Measurements from ENCODE around the gene KCNJ5.

Gene KCNJ5

GRCh38 chr11:128939591-128939990 is 48.4 kb downstream of the KCNJ5 start:
- TF ChIP-seq, protein P1, sequence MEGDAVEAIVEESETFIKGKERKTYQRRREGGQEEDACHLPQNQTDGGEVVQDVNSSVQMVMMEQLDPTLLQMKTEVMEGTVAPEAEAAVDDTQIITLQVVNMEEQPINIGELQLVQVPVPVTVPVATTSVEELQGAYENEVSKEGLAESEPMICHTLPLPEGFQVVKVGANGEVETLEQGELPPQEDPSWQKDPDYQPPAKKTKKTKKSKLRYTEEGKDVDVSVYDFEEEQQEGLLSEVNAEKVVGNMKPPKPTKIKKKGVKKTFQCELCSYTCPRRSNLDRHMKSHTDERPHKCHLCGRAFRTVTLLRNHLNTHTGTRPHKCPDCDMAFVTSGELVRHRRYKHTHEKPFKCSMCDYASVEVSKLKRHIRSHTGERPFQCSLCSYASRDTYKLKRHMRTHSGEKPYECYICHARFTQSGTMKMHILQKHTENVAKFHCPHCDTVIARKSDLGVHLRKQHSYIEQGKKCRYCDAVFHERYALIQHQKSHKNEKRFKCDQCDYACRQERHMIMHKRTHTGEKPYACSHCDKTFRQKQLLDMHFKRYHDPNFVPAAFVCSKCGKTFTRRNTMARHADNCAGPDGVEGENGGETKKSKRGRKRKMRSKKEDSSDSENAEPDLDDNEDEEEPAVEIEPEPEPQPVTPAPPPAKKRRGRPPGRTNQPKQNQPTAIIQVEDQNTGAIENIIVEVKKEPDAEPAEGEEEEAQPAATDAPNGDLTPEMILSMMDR (IDR thresholded peaks at IDR 0.05; ENCODE audit: extremely low read depth, missing control alignments), result no peak
- no peak for DNase-seq (ENCODE audit: low spot score)

DNA sequence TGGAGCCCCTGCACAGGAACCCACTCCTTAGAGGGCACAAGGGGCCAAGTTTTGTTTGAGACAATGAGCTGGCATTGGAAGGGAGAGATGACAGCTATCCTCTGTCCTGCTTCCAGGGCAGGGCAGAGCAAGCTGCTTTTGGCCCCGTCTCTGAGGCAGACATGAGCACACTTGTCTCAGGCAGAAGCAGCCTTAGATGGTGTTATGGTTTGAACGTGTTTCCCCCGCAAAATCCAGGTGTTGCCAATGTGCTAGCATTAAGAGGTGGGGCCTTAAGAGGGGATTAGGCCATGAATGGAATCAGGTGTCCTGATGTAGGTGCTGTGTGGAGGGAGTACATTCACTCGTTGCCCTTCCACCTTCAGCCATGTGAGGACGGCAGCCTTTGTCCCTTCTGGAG is 49.0 kb downstream of the KCNJ5 start:
- TF ChIP-seq, protein P1 (IDR thresholded peaks at IDR 0.05; ENCODE audit: extremely low read depth, missing control alignments), result no peak
- no peak for DNase-seq (ENCODE audit: low spot score)

DNA sequence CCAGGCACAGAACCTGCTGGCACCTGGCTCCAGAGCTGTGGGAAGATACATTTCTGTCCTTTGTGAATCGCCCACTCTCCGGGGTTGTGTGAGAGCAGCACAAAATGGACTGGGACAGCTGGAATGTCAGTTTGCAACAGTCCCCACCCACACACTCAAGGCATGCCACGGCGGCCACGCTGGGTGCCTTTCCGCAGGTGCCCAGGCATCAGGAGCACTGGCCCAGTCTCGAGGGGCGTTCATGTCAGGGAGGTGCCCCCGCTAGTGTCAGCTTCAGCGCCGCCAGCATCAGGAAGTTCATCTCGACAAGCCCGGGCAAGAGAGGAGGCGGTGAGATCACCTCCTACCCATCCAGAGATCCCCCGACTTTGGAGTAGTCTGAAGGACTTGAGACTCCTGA is 49.4 kb downstream of the KCNJ5 start:
- DNase-seq (ENCODE audit: low spot score), result no peak
- TF ChIP-seq, protein P1 (IDR thresholded peaks at IDR 0.05; ENCODE audit: extremely low read depth, missing control alignments), result no peak

GRCh38 chr11:128941110-128941509 is 50.0 kb downstream of the KCNJ5 start:
- DNase-seq (ENCODE audit: low spot score), result no peak
- TF ChIP-seq, protein P1 (IDR thresholded peaks at IDR 0.05; ENCODE audit: extremely low read depth, missing control alignments), result no peak

DNA sequence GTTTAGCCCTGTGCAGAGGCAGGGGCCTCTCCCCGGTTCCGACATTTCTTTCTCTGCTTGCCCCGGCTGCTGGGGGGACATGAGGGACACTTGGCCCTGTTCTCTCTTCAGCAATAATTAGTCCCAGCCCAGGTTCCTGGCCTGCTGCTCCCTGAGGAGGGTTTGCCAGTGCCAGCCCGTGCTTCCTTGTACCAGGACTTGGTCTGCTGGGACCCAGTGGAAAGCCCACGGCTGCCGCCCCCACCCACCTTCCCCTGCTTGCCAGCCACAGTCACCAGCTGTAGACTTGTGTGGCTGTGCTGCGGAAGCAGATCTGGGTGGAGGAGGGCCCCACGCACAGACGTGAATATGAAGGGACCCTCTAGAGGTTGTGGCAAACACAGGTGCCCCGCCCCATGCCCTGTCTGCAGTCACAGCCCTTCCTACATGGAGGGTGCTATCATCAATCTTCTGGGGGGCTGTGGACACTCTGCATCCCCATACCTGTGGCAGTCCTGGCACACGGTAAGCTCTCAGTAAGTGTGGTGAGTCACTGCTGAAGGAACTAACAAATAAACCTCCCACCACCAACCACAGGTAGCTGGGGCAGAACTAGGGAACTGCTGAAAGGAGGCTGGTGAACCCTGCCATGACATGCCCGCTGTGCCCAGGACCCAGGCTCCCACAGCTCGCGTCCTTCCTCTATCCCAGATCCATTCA is 50.6 kb downstream of the KCNJ5 start:
- TF ChIP-seq, protein P1 (IDR thresholded peaks at IDR 0.05; ENCODE audit: extremely low read depth, missing control alignments), result no peak
- DNase-seq (ENCODE audit: low spot score), result no peak

DNA sequence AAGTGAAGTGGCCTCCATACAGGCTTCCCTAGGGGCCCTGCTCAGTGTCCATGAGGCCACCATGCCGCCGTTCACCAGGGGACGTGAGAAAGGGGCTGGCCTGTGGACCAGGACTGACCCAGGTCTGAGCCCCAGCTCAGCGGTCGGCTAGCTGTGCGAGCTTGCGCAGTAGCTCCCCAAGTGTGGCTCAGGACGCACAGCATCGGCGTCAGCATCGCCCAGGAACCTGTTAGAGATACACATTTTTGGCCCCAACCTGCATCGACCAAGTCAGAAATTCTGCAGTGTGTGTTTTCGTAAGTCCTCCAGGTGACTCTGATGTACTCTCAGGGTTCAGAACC is 51.1 kb downstream of the KCNJ5 start:
- TF ChIP-seq, protein P1 (IDR thresholded peaks at IDR 0.05; ENCODE audit: extremely low read depth, missing control alignments), result no peak

DNA sequence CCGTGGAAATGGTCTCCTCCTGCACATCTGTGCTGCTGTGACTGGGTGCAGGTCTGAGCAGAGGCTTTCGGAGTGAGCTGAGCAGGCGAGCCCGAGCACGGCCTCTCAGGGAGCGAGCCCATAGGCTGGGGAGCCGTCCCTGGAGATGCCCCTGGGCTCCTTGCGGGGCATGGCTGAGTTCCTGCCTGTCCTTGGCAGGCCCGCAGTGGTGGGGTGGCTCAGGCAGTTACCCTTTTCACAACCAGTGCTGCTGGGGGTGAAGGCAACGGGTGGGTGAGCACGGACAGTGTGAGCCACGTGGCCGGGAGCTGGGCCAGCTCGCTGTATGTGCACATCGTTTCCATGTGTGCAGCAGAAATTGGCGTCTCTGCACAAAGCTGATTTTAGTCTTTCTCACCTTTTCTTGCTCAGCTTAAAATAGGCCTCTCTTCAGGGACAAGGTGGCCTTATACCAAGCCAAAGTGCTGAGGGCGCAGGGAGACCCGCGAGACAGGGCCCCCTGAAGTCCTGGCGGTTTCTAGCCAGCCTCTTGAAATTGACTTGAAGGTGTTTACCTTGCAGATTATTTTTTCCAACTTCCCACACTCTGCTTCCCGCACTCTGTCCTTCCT is 51.8 kb downstream of the KCNJ5 start, which contains the start of gene TP53AIP1:
Gene TP53AIP1, minus strand, starts transcription at position 55 of the 611 bp plus-strand sequence. CDS start 5,053 bp downstream, outside the sequence.
- TF ChIP-seq, protein P1 (IDR thresholded peaks at IDR 0.05; ENCODE audit: extremely low read depth, missing control alignments), result no peak

More for the DNA sequence above, 51.1 kb downstream of the KCNJ5 start:
- no peak for DNase-seq (ENCODE audit: low spot score)

More for the DNA sequence above, 51.8 kb downstream of the KCNJ5 start, which contains the start of gene TP53AIP1:
- no peak for DNase-seq (ENCODE audit: low spot score)

Measured in GM20000 (cell line).